ENCODE results near the gene FGG. TPM values are rescaled to one million over a fixed set of nuclear protein-coding genes. Genes with fewer than 3 reads are reported as not detected.

Gene FGG
- total and polyA plus RNA-seq, 11 donors: 0.35 to 1.0 (median 0.50) TPM; not detected in 8

- H3K27ac ChIP-seq: no peak overlapping the region
- H3K36me3 ChIP-seq: no peaks in the 10 kb centered on the region
- H3K27me3 ChIP-seq: peaks cover 0 to 17% (median 0%) of the 10 kb centered on the region in 9 donors
- no peak for ATAC-seq
- no peak for DNase-seq
- no peaks in the 10 kb centered on the region for H3K9me3 ChIP-seq
- no peak overlapping the region for H3K4me3 ChIP-seq
- TF ChIP-seq POLR2A (IDR thresholded peaks at IDR 0.05) (no peak), CTCF (IDR thresholded peaks at IDR 0.05) (no peak)
- intact Hi-C loops (cut with DNase I): no loop called here
- no peaks in the 10 kb centered on the region for H3K4me1 ChIP-seq
Measured at GRCh38 chr4:154579927-154580326, 32.5 kb downstream of the FGG start.

- H3K4me1 ChIP-seq: no peaks in the 10 kb centered on the region
- H3K36me3 ChIP-seq: no peaks in the 10 kb centered on the region
- peaks cover 0 to 17% (median 0%) of the 10 kb centered on the region in 9 donors for H3K27me3 ChIP-seq
- no peak overlapping the region for H3K4me3 ChIP-seq
- H3K9me3 ChIP-seq: no peaks in the 10 kb centered on the region
- ATAC-seq (no peak), DNase-seq (no peak)
- no peak overlapping the region for H3K27ac ChIP-seq
- TF ChIP-seq CTCF (IDR thresholded peaks at IDR 0.05) (no peak), POLR2A (IDR thresholded peaks at IDR 0.05) (no peak)
- 73 to 83% (median 79%) methylated on average over 1 of the region's 1 CpG for WGBS, 4 donors
- intact Hi-C loops (cut with DNase I): no loop called here
Measured at GRCh38 chr4:154578919-154579318, 33.5 kb downstream of the FGG start.

GRCh38 chr4:154577324-154577723, 35.1 kb downstream of the FGG start:
- intact Hi-C loops (cut with DNase I): no loop called here
- H3K4me1 ChIP-seq: no peaks in the 10 kb centered on the region

GRCh38 chr4:154574311-154574710, 38.1 kb downstream of the FGG start:
- Histone ChIP-seq H3K9me3 (no peaks in the 10 kb centered on the region), H3K27me3 (peaks cover 0 to 17% (median 0%) of the 10 kb centered on the region in 9 donors), H3K4me1 (no peaks in the 10 kb centered on the region), H3K4me3 (no peak overlapping the region), H3K27ac (no peak overlapping the region), H3K36me3 (no peaks in the 10 kb centered on the region)
- ATAC-seq (no peak), DNase-seq (no peak)
- WGBS, 4 donors: 65 to 92% (median 76%) methylated on average over 3 of the region's 3 CpGs
- no peak for TF ChIP-seq CTCF (IDR thresholded peaks at IDR 0.05)
- no peak for TF ChIP-seq POLR2A (IDR thresholded peaks at IDR 0.05)
- intact Hi-C loops (cut with DNase I): no loop called here

More at GRCh38 chr4:154577324-154577723, 35.1 kb downstream of the FGG start:
- no peaks in the 10 kb centered on the region for H3K9me3 ChIP-seq
- H3K36me3 ChIP-seq: no peaks in the 10 kb centered on the region
- H3K4me3 ChIP-seq: no peak overlapping the region
- H3K27me3 ChIP-seq: peaks cover 0 to 17% (median 0%) of the 10 kb centered on the region in 9 donors
- TF ChIP-seq POLR2A (IDR thresholded peaks at IDR 0.05) (no peak), CTCF (IDR thresholded peaks at IDR 0.05) (no peak)
- 79 to 84% (median 83%) methylated on average over 2 of the region's 2 CpGs for WGBS, 4 donors
- ATAC-seq (no peak), DNase-seq (no peak)
- no peak overlapping the region for H3K27ac ChIP-seq

Measured in heart left ventricle (tissue), 16 donors.